Stimulated activated CD4-positive, alpha-beta T cell treated with anti-CD3 and anti-CD28 coated beads, Interleukin-4, amount 100 ng/mL, for 48 hours (primary cell): ENCODE data around the gene HOXB2.
"Not testable (repeated sequence)": the region's sequence is repeated elsewhere in the genome, so short reads cannot be mapped to it uniquely, and the experiment has no call there.

Experiments used
- DNase-seq, 2 donors: peaks; one replicate each; pipeline ENCODE4 v3.0.0-alpha.2; 2020; ENCODE audit warnings: low read depth in 2 of 2

HOXB2 gene

GRCh38 chr17:48541036-48541576, 3.8 kb downstream of the HOXB2 start:
- DNase-seq: no peak

- DNase-seq: no peak
Measured at GRCh38 chr17:48540213-48540612, 4.7 kb downstream of the HOXB2 start.

GRCh38 chr17:48539177-48539576, 5.7 kb downstream of the HOXB2 start:
- DNase-seq: no peak

GRCh38 chr17:48537316-48537715, 7.6 kb downstream of the HOXB2 start:
- DNase-seq: no peak

GRCh38 chr17:48535793-48536559, 8.9 kb downstream of the HOXB2 start:
- DNase-seq: not testable (repeated sequence)

GRCh38 chr17:48532261-48532660, 12.6 kb downstream of the HOXB2 start:
- DNase-seq: no peak

GRCh38 chr17:48530887-48531272, 14.0 kb downstream of the HOXB2 start, which contains the start of gene HOXB1:
HOXB1 (minus strand) TSS chr17:48531011; CDS start chr17:48530904, 107 bp downstream.
- no peak for DNase-seq

GRCh38 chr17:48530208-48530886, 14.6 kb downstream of the HOXB2 start:
- no peak for DNase-seq

GRCh38 chr17:48529683-48530009, 15.3 kb downstream of the HOXB2 start:
- no peak for DNase-seq

GRCh38 chr17:48528936-48529682, 15.8 kb downstream of the HOXB2 start:
- DNase-seq: no peak

- no peak for DNase-seq
Measured at GRCh38 chr17:48528153-48528935, 16.6 kb downstream of the HOXB2 start.

- no peak for DNase-seq
Measured at GRCh38 chr17:48527547-48527932, 17.4 kb downstream of the HOXB2 start.

- DNase-seq: no peak
Measured at GRCh38 chr17:48526608-48527546, 18.0 kb downstream of the HOXB2 start.

GRCh38 chr17:48523010-48523409, 21.9 kb downstream of the HOXB2 start:
- DNase-seq: no peak

GRCh38 chr17:48522031-48522653, 22.8 kb downstream of the HOXB2 start:
- DNase-seq: no peak

- DNase-seq: no peak
Measured at GRCh38 chr17:48520631-48521079, 24.3 kb downstream of the HOXB2 start.

GRCh38 chr17:48519427-48519826, 25.5 kb downstream of the HOXB2 start:
- DNase-seq: no peak

- DNase-seq: no peak
Measured at GRCh38 chr17:48517478-48517877, 27.4 kb downstream of the HOXB2 start.

GRCh38 chr17:48515925-48516900, 28.7 kb downstream of the HOXB2 start:
- DNase-seq: no peak
